Measurements from ENCODE around the gene NKPD1.

DNA sequence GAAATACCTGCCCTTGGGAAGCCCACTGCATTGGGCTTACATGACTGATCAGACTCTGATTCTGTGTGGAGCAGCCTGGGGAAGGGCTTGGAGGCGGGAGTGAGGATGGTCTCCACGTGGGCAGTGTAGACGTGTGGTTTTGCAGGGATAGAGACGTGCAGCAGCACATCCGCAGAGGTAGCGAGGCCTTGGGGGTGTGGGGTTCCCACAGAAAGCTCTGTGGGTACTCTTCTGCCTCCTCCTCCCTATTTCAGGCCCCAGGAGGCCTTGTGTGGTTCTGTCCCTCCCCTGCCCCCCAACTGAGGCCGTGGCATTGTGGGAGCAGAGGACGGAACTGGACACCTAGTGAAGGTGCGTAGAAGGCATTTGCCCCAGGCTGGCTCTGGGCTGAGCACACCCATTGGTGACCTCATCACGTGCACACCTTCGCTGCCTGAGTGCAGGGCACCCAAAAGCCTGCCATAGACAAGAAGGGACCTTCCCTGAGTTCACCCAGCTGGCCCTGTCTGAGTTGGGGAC is 38.9 kb downstream of the NKPD1 start:
- TF ChIP-seq, protein P1, sequence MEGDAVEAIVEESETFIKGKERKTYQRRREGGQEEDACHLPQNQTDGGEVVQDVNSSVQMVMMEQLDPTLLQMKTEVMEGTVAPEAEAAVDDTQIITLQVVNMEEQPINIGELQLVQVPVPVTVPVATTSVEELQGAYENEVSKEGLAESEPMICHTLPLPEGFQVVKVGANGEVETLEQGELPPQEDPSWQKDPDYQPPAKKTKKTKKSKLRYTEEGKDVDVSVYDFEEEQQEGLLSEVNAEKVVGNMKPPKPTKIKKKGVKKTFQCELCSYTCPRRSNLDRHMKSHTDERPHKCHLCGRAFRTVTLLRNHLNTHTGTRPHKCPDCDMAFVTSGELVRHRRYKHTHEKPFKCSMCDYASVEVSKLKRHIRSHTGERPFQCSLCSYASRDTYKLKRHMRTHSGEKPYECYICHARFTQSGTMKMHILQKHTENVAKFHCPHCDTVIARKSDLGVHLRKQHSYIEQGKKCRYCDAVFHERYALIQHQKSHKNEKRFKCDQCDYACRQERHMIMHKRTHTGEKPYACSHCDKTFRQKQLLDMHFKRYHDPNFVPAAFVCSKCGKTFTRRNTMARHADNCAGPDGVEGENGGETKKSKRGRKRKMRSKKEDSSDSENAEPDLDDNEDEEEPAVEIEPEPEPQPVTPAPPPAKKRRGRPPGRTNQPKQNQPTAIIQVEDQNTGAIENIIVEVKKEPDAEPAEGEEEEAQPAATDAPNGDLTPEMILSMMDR (IDR thresholded peaks at IDR 0.05; ENCODE audit: low read depth, low read length, missing input control), result no peak
- no peak for TF ChIP-seq TAF1 (conservative IDR thresholded peaks at IDR 0.05)
